GM23248 (cell line): ENCODE data around the gene SELENOM.

Source experiments
- EZH2 ChIP-seq: fragments of 200-600 bp; sonication (generic); IDR thresholded peaks from 2 replicates; pipeline ENCODE4 v1.6.1; 2018; ENCODE audit warnings: antibody characterized with exemption, mild to moderate bottlenecking; ENCODE audit not compliant: insufficient read depth, poor library complexity, severe bottlenecking
- EZH2phosphoT487 ChIP-seq: fragments of 200-600 bp; sonication (generic); IDR thresholded peaks from 2 replicates; pipeline ENCODE4 v1.6.1; 2018; ENCODE audit warnings: antibody characterized with exemption, moderate library complexity, mild to moderate bottlenecking, low read depth; ENCODE audit not compliant: insufficient read depth

DNA sequence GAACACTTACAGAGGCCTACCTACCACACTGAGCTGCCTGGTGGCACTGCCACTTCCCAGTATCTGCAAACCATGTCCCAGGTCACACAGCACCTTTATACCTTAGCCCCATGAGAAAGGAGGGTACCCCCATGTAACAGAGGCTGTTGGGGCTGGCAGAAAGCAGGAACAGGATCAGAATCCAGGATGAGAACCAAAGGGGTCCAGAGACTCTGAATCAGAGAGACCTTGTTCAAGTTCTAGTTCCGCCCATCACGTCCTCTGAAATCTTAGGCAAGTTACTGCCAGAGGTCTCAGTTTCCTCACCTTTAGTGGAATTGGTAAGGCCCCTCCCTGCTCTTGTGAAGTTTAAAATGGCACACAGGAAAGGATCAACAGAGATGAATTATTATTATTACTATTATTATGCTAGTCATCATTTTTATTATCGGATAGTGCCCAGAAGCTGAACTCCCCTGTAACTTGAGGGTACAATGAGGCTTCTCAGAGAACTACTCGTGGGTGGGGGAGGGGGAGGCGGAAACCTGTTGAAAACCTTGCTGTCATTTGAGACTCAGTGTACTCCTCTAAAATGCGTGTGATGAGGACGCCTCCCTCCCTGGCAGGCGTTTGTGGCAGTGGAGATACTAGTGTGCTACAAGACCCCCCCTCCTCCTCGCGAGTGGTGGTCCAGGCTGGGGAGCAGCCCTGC, 9.3 kb downstream of the SELENOM start:
- TF ChIP-seq EZH2phosphoT487: no peak
- no peak for TF ChIP-seq EZH2
